ENCODE measurements around the gene UBA3. TPM values are rescaled to one million over a fixed set of nuclear protein-coding genes. Genes with fewer than 3 reads are reported as not detected.

Gene UBA3
- polyA plus RNA-seq, 3 donors, result 77.1 to 88.5 (median 81.7) TPM

GRCh38 chr3:69051756-69052471 is 28.3 kb downstream of the UBA3 start, which contains the start of gene TMF1:
Gene TMF1, minus strand, starts transcription at chr3:69052333. Its CDS starts 247 bp downstream, at chr3:69052086.
- peaks cover 26% of the 10 kb centered on the region for H3K4me1 Mint-ChIP-seq

More at GRCh38 chr3:69051756-69052471, 28.3 kb downstream of the UBA3 start, which contains the start of gene TMF1:
- H3K9ac ChIP-seq (ENCODE audit: insufficient read depth, low read length, poor library complexity, severe bottlenecking), result peak within 1 kb of the TSS; percentile 92
- H2AFZ ChIP-seq (ENCODE audit: insufficient read depth, low read depth, low read length, poor library complexity, severe bottlenecking), result peak within 1 kb of the TSS; percentile 89
- Mint-ChIP-seq H3K36me3 (peaks cover 36 to 47% of the 10 kb centered on the region in 2 donors), H3K9me3 (peaks cover 0 to 2% (median 0%) of the 10 kb centered on the region in 7 donors), H3K4me3 (peak within 1 kb of the TSS; percentile 95 to 97), H3K27ac (peak within 1 kb of the TSS; percentile 96 to 99 (median 99)), H3K27me3 (ENCODE audit: low read depth in 3 of 3) (peaks cover 0 to 2% (median 0%) of the 10 kb centered on the region in 3 donors)
- WGBS (ENCODE audit: insufficient coverage), result 0% methylated on average over 45 of the region's 45 CpGs
- H3K4me1 ChIP-seq (ENCODE audit: control insufficient read depth in 1 of 2, insufficient read depth in 2 of 2, low read length in 2 of 2), result peaks cover 15 to 31% of the 10 kb centered on the region in 2 donors
- peaks cover 52% of the 10 kb centered on the region for H3K79me2 ChIP-seq (ENCODE audit: insufficient read depth, low read length)
- H3K9me3 ChIP-seq (replicated peaks in 1 of 2; ENCODE audit: control insufficient read depth in 1 of 2, insufficient read depth in 1 of 2, low read length in 2 of 2), result no peaks in the 10 kb centered on the region
- H4K20me1 ChIP-seq (ENCODE audit: insufficient read depth, low read length), result peaks cover 32% of the 10 kb centered on the region
- H3K4me3 ChIP-seq (replicated peaks in 1 of 3; ENCODE audit: low read depth in 2 of 3, low read length in 3 of 3), result peak within 1 kb of the TSS; percentile 86 to 96 (median 91)
- intact Hi-C loops (cut with micrococcal nuclease), result loop anchor here (2.0 to 5.0 kb wide), 2 partner anchors 29 to 35 kb away; partner anchors contain the start of gene UBA3 (in 1 of the 2)
- TF ChIP-seq CTCF (IDR thresholded peaks at IDR 0.05), result no peak
- no peaks in the 10 kb centered on the region for H3K27me3 ChIP-seq (ENCODE audit: control insufficient read depth in 2 of 2, insufficient read depth in 2 of 2, low read length in 2 of 2)
- peak within 1 kb of the TSS; percentile 86 to 95 for H3K27ac ChIP-seq (ENCODE audit: low read depth in 1 of 2, low read length in 2 of 2)
- peak; percentile 98 to 100 (median 99) for DNase-seq
- peaks cover 48 to 64% of the 10 kb centered on the region in 2 donors for H3K36me3 ChIP-seq (replicated peaks in 1 of 2; ENCODE audit: control insufficient read depth in 1 of 2, insufficient read depth in 2 of 2, low read length in 2 of 2)
- H3K4me2 ChIP-seq (replicated peaks; ENCODE audit: extremely low read depth, low read length, poor library complexity, severe bottlenecking), result peak within 1 kb of the TSS; percentile 78
